Right forelimb (tissue), 1 donor: ENCODE results near the gene FBXO10.
"Not testable (repeated sequence)": the region's sequence is repeated elsewhere in the genome, so short reads cannot be mapped to it uniquely, and the experiment has no call there.

ENCODE experiments used
- DNase-seq: peaks from one replicate; pipeline ENCODE4 v3.0.0-alpha.2; 2018

FBXO10 gene

GRCh38 chr9:37575921-37576721 is at the start of gene FBXO10:
Gene FBXO10, minus strand, starts transcription at chr9:37576380. Its CDS starts 34,612 bp downstream, at chr9:37541768.
- peak; percentile 87 for DNase-seq

DNA sequence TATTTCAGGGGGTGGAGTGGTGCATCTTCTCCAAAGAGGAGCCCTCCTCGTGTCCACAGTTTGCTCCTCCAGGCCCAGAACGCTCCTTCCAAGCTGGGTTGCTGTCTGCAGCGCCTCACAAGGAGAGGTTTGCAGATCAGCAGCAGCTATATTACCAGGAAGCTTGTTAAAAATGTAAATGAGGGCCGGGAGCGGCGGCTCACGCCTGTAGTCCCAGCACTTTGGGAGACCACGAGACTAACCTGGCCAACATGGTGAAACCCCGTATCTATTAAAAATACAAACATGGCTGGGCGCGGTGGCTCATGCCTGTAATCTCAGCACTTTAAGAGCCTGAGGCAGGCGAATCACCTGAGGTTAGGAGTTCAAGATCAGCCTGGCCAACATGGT is 49.6 kb upstream of the FBXO10 start:
- no peak for DNase-seq

GRCh38 chr9:37625036-37625757 is 49.0 kb upstream of the FBXO10 start:
- no peak for DNase-seq

DNA sequence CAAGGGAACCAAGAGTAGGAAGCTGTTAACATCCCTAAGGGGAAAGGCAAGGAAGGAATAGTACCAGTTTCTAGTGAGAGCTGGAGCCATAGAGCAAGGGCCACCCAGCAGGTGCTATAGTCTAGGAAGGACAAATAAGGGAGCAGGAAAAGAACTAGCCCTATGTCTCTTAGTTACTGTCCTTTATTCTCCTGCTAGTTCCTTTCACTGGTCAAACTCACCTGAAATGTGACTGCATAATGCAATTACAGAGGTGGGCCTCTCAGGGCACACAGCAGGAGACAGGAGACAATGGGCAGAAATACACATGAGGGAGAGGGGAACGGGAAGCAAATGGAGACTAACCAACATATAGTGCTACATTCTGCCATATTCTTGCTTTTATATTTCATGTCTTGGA is 47.9 kb upstream of the FBXO10 start:
- no peak for DNase-seq

DNA sequence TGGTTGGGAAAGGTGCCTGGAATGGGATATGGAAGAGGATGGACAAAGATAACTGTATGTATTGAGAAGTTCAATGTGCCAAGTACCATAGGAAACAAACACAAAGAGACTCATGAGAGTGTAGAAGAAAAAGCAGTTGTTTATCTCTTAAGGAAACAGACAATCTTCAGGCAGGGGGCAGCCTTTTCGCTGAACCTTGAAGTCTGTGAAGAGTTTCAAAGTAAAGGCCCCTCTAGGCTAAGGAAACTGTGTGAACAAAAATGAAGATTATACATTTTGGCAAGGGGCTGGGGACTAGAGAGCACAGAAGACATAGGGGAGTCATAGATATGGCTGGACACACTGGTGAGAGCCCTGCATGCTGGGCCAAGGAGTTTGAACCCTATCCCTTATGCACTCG is 47.1 kb upstream of the FBXO10 start:
- no peak for DNase-seq

DNA sequence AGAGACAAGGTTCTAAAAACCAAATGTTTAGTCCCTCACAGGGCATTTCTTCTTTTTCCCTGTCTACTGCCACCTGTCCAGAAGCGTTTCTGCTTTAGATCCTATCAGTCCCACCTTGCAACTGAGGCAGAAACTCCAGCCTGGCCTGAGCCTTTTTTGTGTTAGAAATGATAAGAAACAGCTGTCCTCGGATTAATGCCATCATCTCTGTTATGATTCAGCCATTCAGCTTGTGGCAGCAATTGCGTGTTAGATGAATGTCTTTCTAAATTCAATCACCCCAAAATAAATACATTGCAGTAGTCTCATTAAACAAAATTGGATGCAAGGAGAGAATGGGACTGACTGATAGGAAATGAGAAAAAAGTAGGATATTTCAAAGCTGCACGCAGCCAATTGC is 46.3 kb upstream of the FBXO10 start:
- DNase-seq = no peak

- DNase-seq = no peak
These were observed 45.3 kb upstream of the FBXO10 start for GRCh38 chr9:37621273-37622121.

DNA sequence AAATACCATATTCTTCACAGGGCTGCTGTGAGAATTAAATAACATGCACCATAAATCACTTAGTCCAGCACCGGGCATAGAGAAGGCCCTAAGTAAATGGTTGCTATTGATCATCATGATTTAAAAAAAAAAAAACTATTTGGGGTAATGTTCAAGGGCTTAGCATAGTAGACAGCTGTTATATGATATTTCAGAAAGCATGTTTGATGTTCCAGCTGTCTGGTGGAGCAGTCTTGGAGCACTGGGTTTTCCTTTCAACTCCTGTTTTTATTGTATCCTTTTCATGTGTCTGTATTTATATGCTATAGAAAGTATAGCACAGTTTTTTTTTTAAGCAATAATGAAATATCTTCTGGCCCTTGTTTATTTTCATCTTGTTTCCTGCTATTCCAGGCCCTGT is 44.2 kb upstream of the FBXO10 start:
- no peak for DNase-seq

GRCh38 chr9:37619806-37620205 is 43.6 kb upstream of the FBXO10 start:
- no peak for DNase-seq

DNA sequence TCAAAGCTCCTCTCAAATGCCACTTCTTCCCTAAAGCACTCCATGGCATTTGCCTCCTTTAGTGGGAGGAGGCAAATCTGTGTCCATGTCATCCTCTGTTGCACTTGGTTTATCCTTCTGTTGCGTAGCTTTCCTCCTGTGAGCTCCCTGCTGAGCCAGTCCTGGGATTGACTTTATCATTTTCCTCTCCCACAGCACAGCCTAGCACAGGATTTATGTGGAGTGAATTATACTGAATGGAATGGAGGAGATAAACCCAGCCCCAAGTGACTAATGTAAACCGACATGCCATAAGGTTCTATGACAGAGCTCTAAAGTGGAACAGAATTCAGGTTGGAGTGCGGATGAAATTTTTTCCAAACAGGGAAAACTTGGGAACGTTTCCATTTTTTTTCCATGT is 42.6 kb upstream of the FBXO10 start:
- DNase-seq = no peak

DNA sequence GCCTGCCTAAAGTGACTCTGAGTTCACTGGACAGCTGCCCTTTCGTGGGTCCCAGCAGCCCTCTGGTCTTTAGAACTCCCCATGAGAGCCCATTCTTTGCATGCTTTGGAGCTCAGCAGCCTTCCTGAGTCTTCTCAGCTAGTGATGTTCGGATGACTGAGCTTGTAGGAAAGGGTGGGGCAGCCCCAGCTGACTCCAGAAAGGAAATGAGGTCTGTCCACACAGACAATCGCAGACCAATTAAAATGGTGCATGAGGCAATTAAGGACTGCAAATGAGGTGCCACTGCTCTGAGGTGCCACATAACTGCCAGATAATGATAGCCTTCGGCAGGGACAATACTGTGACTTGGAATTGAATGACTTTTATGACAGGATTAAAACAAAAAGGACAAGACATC is 41.7 kb upstream of the FBXO10 start:
- no peak for DNase-seq

GRCh38 chr9:37617161-37617560 is 41.0 kb upstream of the FBXO10 start:
- no peak for DNase-seq

DNA sequence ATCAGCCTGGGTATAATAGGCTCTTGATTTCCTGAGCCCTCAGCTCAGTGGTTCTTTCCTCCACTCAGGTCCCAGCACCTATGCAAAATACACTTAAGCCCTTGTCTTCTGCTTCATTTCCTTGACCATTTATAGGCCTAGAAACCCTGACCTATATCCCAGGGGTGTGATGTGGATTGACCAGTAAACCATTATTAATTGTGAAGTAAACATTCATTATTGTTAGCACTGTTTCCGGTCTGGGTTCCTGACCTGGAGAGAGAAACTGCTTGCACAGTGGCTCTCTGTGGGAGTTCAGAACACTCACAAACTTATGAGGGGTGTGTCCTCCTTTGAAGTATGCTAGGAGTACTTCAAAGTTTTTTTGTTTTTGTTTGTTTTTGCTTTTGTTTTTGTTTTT is 35.8 kb upstream of the FBXO10 start:
- no peak for DNase-seq

GRCh38 chr9:37611014-37611413 is 34.8 kb upstream of the FBXO10 start:
- DNase-seq = no peak

DNA sequence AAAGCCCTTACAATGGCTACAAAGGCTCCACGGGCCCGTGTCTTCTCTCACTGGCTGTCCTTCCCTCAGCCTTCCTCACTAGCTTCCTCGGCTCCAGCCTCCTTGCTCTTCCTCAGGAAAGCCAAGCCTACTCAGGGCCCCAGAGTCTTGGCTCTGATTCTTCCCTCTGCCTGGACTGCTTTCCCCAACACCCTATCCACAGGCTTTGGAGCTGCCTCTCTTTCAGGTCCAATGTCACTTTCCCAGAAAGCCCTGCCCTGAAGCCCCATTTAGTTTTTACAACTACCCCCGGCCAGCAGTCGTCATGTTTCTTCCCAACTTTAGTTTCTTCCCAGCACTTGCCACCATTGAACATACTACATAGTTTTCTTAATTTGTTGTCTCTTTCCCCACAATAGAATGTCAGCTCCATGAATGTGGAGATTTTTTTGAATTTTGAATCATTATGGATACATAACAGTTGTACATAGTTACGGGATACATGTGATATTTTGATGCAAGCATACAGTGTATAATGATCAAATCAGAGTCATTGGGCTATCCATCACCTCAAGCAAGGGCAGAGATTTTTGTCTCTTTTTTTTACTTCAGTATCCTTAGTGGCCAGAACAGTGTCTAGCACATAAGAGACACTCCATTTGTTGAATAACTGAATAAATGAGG is 33.7 kb upstream of the FBXO10 start:
- DNase-seq = no peak

DNA sequence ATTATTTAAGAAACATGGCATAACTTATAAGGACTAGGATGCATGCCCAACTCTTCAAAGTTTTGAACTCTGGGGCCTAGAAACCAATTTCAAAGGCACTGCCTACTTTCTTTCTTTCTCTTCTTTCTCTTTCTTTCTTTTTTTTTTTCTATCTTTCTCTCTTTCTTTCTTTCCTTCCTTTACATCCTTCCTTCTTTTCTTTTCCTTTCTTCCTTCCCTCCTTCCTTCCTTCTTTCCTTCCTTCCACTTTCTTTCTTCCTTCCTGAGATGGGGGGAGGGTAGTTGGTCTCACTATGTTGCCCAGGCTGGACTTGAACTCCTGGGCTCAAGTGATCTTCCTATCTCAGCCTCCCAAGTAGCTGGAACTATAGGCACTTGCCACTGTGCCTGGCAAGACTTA is 32.1 kb upstream of the FBXO10 start:
- no peak for DNase-seq

GRCh38 chr9:37604296-37604695 is 28.1 kb upstream of the FBXO10 start:
- no peak for DNase-seq

DNA sequence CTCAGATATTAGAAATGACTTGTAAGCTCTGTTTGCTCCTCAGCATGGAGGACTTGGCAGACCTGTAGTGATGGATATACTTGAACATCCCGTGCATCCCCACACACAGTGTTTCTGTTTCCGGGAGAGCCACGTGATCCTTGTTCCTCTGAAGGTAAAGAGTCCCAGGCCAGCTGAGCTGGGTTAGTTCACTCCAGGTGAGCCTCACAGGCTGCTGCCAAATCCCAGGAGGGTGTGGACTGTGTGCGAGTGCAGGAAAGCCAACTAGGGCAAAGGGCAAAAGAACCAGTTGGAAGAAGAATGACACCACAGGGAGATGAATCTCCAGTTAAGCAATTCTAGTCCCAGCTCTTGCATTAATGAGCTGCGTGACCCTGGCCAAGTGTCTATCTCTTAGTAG is 26.6 kb upstream of the FBXO10 start:
- DNase-seq = no peak

GRCh38 chr9:37602061-37602460 is 25.9 kb upstream of the FBXO10 start:
- DNase-seq = not testable (repeated sequence)

DNA sequence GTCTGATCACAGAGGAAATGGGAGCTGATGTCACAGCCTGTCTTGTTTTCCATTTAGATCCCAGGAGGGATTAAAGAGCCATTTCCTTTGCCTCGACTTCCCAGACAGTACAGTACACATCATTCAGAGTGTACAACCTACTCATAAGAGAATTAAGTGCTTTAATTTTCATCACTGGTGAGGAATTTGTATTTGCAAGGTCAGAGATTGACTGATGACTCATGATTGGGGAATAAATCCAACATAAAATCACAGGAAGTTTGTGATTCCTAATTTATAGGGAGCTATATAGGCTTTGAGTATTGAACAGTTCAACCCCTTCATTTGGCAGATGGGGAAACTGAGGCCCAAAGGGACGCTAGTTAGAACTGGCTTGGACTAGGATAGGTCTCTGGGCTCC is 20.3 kb upstream of the FBXO10 start:
- no peak for DNase-seq

DNA sequence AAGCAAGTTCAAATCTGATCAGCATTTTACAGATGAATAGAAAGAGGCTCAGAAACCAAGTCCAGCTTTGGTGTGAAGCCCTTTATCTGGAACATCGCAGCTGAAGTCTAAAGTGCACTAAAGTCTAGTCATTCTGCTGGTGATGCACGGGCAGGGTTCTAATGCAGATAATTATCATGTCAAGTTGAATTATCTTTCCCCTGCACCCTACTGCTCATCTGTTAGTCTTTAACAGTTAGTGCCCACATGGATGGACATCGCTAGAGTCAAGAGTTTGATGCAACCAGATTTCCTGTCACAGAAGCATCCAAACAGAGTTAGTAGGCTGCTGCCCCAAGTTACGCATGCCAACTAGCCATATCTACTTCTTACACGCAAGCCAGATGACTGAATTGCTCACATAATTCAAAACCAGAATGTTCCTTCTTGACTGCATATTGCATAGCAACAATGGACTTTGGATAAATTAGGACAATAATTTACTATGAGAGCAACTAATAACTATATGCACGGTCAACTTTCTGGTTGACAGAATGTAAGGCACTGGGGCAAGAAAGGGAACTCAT is 17.8 kb upstream of the FBXO10 start:
- DNase-seq = no peak

DNA sequence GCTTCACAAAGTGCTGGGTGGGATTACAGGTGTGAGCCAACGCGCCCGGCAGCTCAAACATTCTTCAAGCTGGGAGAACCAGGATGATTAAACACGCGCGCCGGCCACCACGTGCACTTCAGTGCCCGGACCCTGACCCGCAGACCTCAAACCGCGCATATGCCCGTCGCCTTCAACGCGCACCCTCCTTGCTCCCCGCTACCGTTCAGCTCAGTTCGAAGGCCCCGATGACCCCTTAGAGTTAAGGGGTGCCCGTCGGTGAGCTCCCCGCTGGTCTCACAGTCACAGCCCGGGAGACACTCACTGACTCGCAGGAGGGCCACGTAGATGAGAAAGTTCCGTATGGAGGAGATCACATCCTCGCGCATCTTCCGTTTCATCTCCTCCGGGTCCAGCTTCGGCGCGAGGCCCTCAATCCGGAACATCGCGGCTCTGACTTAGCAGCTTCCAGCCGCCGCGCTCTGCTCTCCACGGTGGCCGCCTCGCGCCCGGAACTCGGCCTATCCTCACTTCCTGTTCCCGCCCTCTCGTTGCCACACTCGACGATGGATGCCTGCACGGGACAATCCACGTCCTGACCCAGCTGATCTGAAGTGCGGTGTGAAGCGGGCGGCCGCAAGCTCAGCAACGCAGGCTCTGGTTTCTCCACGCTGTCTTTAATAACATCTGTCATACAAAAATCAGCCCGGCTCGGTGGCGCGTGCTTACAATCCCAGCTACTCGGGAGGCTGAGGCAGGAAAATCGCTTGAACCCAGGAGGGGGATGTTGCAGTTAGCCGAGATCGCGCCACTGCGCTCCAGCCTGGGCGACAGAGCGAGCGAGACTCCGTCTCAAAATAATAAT is 16.1 kb upstream of the FBXO10 start, which contains the start of gene TOMM5:
TSS of gene TOMM5 (minus strand) at position 490 of the 844 bp plus-strand sequence. CDS start at position 425, 65 bp downstream.
- peak; percentile 96 for DNase-seq
